Calu3 (cell line): ENCODE results near the gene CHD9. TPM values are rescaled to one million over a fixed set of nuclear protein-coding genes. Genes with fewer than 3 reads are reported as not detected.

Experiments
- BruUV-seq: library from RNA; stranded (reverse); fragments of 400-500 nt; replicated peaks from 2 replicates; lab custom pipeline; 2021; lab: Mats Ljungman, UMichigan
- CTCF ChIA-PET: fragments of 300-600 bp; sonication (Branson Sonifier 250); formaldehyde crosslinking; loops from one replicate; lab custom pipeline; 2022; ENCODE audit warnings: antibody characterized with exemption; lab: Charles Lee
- DNase-seq: peaks from one replicate; pipeline ENCODE4 v3.0.0; 2022
- H3K27ac Mint-ChIP-seq: one replicate; pipeline ENCODE4 v1.8.0; 2022; ENCODE audit warnings: mixed read lengths; ENCODE audit not compliant: unreplicated experiment
- H3K27me3 Mint-ChIP-seq: one replicate; pipeline ENCODE4 v1.8.0; 2022; ENCODE audit warnings: mixed read lengths; ENCODE audit not compliant: unreplicated experiment
- H3K36me3 Mint-ChIP-seq: one replicate; pipeline ENCODE4 v1.8.0; 2022; ENCODE audit warnings: mild to moderate bottlenecking, moderate library complexity, mixed read lengths; ENCODE audit not compliant: insufficient read depth, unreplicated experiment
- H3K4me1 Mint-ChIP-seq: one replicate; pipeline ENCODE4 v1.8.0; 2022; ENCODE audit warnings: mild to moderate bottlenecking, low read depth, mixed read lengths; ENCODE audit not compliant: unreplicated experiment
- H3K4me3 Mint-ChIP-seq: one replicate; pipeline ENCODE4 v1.8.0; 2022; ENCODE audit warnings: mild to moderate bottlenecking, low read depth, moderate library complexity, mixed read lengths; ENCODE audit not compliant: unreplicated experiment
- H3K9me3 Mint-ChIP-seq: one replicate; pipeline ENCODE4 v1.8.0; 2022; ENCODE audit warnings: low read depth, mixed read lengths; ENCODE audit not compliant: unreplicated experiment
- CTCF ChIP-seq: fragments of 200-600 bp; IDR thresholded peaks from one replicate; pipeline ENCODE4 v1.8.0; 2022; ENCODE audit warnings: antibody characterized with exemption; ENCODE audit not compliant: unreplicated experiment
- intact Hi-C: fragments of 100-400 bp; cut with micrococcal nuclease; formaldehyde crosslinking; loops from one replicate; pipeline ENCODE4 v1.10.0; 2022; ENCODE audit not compliant: unreplicated experiment
- total RNA-seq: library from RNA; stranded (reverse); gene quantifications from 2 replicates; pipeline ENCODE4 v1.2.3, GENCODE V29; 2022

CHD9 gene
- total RNA-seq, 1 experiment from 2014 or later = 69.5 TPM

DNA sequence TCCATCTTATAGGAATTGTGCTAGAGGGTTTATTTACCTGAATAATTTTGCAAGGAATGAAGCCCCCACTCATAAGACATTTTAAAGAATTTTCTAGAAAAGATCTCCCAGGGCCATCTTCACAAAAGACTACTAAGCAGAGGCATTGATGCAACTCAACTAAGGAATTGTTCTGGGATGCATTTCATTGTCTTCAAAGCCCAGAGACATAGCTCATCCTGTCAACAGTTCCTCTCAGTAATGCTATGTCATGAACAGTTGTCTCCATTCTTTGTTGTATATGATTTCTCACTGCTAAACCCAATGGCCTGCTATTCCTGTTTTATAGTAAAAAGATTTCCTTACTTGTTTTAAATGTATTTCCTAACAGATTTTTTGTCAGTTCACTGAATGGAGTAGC lies 242.7 kb downstream of the CHD9 start:
- Mint-ChIP-seq H3K4me3 (no peak overlapping the region), H3K4me1 (no peaks in the 10 kb centered on the region), H3K27ac (no peak overlapping the region), H3K27me3 (no peaks in the 10 kb centered on the region), H3K36me3 (peaks cover 19% of the 10 kb centered on the region), H3K9me3 (no peaks in the 10 kb centered on the region)
- no peak for TF ChIP-seq CTCF
- no peak for DNase-seq
- BruUV-seq = no TSS peak
- intact Hi-C loops = no loop called here
- CTCF ChIA-PET = no interaction called here

- H3K9me3 Mint-ChIP-seq = no peaks in the 10 kb centered on the region
- CTCF ChIA-PET = no interaction called here
- BruUV-seq = no TSS peak
Observed at GRCh38 chr16:53304334-53304733, 249.5 kb downstream of the CHD9 start.

DNA sequence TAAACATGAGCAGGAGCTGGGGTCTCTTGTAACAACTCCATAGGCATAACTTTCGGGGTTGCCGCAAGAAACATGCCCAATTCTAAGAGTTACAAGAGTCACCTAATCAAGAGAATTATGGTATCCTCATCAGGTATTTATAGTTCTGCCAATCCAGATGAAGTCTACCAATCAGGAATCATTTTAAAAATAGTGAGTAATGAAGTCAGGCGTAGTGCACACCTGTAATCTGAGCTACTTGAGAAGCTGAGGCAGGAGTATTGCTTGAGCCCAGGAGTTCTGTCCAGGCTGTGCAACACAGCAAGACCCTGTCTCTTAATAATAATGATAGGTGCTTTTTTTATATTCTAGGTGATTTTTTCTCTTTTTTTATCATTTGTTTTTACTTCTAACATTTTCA lies 251.0 kb downstream of the CHD9 start:
- H3K27ac Mint-ChIP-seq = no peak overlapping the region
- no peaks in the 10 kb centered on the region for H3K27me3 Mint-ChIP-seq
- no peaks in the 10 kb centered on the region for H3K9me3 Mint-ChIP-seq
- CTCF ChIA-PET = no interaction called here
- TF ChIP-seq CTCF = no peak
- BruUV-seq = no TSS peak
- H3K36me3 Mint-ChIP-seq = peaks cover 39% of the 10 kb centered on the region
- intact Hi-C loops = no loop called here
- no peaks in the 10 kb centered on the region for H3K4me1 Mint-ChIP-seq
- DNase-seq = no peak
- H3K4me3 Mint-ChIP-seq = no peak overlapping the region

More at GRCh38 chr16:53304334-53304733, 249.5 kb downstream of the CHD9 start:
- no peak overlapping the region for H3K27ac Mint-ChIP-seq
- no peak for TF ChIP-seq CTCF
- DNase-seq = no peak
- H3K27me3 Mint-ChIP-seq = no peaks in the 10 kb centered on the region
- H3K36me3 Mint-ChIP-seq = peaks cover 34% of the 10 kb centered on the region
- intact Hi-C loops = no loop called here
- no peak overlapping the region for H3K4me3 Mint-ChIP-seq
- H3K4me1 Mint-ChIP-seq = no peaks in the 10 kb centered on the region

DNA sequence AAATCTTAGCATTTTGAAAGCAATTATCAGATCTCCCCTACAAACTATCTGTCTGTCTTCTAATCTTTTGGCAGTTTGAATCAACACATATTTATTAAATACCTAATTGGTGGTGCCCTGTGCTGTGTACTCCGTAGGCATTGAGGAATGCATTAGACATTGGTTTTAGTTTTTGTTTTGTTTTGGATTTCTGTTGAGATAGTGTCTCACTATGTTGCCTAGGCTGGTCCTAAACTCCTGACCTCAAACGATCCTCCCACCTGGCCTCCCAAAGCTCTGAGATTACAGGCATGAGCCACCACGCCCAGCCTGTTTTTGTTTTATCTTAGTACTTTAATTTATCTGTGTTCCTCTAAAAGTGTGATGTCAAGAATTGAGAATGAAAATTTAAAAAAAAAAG lies 254.7 kb downstream of the CHD9 start:
- DNase-seq = no peak
- CTCF ChIA-PET = no interaction called here
- no peaks in the 10 kb centered on the region for H3K27me3 Mint-ChIP-seq
- H3K9me3 Mint-ChIP-seq = no peaks in the 10 kb centered on the region
- no peak overlapping the region for H3K27ac Mint-ChIP-seq
- H3K36me3 Mint-ChIP-seq = peaks cover 25% of the 10 kb centered on the region
- H3K4me3 Mint-ChIP-seq = no peak overlapping the region
- no peaks in the 10 kb centered on the region for H3K4me1 Mint-ChIP-seq
- TF ChIP-seq CTCF = no peak
- no TSS peak for BruUV-seq
- intact Hi-C loops = no loop called here
